Activated CD4-positive, alpha-beta T cell treated with anti-CD3 and anti-CD28 coated beads, Interleukin-2, amount 50 U/mL, for 24 hours (primary cell): ENCODE results near the gene DNAJC8.

Experiments
- DNase-seq, 2 donors: peaks; one replicate each; pipeline ENCODE4 v3.0.0-alpha.2; 2020; ENCODE audit warnings: low read depth in 1 of 2, low spot score in 1 of 2

The DNAJC8 gene

DNA sequence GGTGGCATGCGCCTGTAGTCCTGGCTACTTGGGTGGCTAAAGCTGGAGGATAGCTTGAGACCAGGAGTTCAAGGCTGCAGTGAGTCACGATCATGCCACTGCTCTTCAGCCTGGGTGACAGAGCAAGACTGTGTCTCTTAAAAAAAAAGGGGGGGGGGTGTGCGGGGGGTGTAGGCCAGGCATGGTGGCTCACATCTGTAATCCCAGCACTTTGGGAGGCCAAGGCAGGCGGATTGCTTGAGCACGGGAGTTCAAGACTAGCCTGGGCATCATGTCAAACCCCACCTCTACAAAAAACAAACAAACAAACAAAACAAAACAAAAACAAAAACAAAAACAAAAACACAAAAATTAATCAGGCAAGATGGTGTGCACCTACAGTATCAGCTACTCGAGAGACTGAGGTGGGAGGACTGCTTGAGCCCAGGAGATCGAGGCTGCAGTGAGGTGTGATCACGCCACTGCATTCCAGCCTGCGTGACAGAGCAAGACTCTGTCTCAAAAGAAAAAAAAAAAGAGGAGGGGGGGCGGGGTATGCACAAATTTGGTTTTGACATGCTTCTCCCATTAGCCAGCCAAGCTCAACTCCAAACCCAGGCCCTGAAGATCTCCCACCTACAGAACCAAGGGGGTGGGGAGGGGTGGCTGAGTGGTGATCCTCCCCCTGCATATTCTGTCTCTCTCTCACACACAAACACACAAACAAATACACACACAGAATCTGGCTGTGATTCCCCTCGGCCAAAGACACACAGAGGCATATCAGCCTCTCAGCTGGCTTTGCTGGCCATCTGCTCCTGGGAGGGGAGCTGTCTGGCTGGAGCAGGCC lies 59.5 kb downstream of the DNAJC8 start:
- DNase-seq: no peak

DNA sequence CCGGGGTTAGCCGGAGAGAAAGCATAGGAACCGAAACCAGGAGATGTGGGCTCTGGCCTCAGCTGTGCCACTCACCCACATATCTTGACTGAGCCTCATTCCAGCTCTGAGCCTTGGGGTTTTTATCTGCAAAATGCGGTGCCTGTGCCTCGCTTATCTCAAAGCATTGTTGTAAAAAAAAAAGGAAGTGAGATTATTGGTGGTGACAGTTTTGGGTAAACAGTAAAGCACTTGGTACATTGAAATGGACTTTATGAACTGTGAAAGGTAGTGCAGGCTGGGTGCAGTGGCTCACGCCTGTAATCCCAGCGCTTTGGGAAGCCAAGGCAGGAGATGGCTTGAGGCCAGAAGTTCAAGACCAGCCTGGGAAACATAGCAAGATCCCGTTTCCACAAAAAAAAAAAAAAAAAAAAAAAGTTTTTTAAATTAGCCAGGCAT lies 60.1 kb downstream of the DNAJC8 start:
- DNase-seq: no peak

- no peak for DNase-seq
Measured at GRCh38 chr1:28171246-28171645, 61.6 kb downstream of the DNAJC8 start.

GRCh38 chr1:28170001-28170596 lies 62.7 kb downstream of the DNAJC8 start:
- no peak for DNase-seq

DNA sequence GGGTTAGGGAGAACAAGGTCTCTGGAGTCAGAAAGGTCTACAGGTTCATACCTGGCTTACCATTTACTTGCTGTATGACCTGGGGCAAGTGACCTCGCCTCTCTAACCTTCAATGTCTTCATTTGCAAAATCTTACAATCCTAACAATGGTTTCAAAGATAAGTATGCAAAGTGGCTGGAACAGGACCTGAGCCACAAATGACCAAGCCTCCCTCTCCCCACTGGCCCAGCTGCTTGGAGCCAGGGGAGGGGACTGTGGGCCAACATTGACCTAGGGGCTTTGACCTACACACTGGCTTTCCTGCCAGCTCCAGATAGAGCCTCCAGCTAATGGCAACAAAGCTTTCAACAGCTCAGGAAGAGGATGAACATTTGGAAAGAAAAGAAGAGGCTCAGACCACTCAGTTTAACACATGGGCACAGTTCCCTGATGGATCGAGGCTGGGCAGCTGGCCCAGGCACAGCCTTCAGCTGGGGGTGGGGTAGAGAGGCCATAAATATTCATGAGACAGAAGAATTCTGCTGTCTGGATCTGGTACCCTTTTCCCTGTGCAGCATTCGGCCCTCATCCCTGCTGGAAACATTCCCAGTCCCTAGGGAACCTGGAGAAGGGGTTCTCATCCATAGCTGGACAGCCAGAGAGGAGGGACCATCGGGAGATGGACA lies 69.2 kb downstream of the DNAJC8 start:
- no peak for DNase-seq

- DNase-seq: no peak
Measured at GRCh38 chr1:28162151-28162550, 70.7 kb downstream of the DNAJC8 start.

DNA sequence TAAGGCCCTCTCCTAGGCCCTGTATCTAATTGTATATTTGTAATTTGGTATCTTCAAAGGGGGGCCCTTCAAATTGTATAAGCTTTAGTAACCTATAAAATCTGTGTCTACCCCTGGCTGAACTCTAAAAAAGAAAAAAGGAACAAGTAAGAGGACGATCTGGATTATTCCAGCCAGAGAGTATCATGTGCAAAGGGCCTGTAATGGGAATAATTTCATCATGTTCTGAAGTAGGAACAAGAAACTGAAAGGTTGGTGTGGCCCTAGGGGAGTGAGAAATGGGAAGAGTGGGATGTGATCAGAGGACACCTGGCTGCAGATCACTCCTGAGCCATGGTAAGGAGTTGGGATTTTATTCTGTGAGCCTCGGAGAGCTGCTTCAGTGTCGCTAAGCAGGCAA lies 71.1 kb downstream of the DNAJC8 start:
- DNase-seq: no peak

- no peak for DNase-seq
Measured at GRCh38 chr1:28160782-28161266, 72.0 kb downstream of the DNAJC8 start.

DNA sequence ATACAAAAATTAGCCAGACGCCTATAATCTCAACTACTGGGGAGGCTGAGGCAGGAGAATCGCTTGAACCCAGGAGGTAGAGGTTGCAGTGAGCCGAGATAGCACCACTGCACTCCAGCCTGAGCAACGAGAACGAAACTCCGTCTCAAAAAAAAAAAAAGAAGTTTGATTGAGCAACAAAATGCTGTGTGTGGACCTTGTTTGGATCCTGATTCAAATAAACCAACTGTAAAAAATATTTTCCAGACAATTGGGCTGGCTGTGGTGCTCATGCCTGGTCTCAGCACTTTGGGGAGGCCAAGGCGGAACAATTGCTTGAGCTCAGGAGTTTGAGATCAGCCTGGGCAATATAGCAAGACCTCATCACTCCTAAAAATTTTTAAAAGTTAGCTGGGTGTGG lies 73.1 kb downstream of the DNAJC8 start:
- DNase-seq: no peak

DNA sequence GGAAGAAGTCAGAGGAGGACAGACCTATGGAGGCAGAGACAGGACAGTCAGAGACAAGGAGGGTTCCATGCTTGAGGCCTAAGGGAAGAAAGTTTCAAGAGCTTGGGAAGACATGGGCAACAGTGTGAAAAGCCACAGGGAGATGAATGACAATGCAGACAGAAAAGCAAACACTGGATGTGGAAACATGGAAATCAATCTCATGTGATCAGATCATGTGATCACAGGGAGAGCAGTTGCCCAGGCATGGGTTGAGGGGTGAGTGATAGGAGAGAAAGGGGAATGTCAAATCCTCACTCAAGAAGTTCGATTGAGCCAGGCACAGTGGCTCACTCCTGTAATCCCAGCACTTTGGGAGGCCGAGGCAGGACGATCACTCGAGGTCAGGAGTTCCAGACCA lies 73.6 kb downstream of the DNAJC8 start:
- no peak for DNase-seq

DNA sequence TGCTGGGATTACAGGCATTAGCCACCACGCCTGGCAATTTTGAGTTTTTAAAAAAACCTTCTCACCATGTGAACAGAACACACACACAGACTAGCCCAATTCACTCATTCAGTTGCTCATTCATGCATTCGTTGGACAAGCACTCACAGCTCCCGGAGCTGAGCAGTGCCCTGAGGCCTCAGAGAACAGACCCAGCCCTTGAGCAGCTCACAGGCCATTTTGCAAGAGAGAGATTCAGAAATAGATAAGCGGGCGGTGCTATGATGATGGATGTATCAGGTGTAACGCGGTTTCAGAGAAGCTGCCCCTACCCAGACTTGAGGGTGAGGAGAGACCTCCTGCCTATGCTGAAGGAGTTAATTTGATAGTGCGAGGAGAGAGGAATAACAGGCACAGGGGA lies 74.9 kb downstream of the DNAJC8 start:
- DNase-seq: no peak

DNA sequence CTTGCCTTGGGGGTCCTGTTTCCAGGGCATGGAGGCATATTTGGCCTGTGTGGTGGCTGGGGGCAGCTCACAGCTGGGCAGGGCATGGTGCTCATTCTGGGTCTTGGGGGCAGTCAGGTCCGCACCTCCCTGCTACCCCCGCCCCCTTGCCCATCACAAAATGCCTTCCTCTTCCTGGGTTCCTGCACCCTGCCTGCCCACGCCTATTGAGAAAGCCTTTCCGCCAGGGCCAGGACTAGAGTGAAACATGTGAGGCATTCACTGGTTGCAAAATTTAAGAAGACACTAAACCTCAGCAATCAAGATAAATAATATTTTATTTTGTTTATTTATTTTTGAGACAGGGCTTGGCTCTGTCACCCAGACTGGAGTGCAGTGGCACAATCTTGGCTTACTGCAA lies 76.0 kb downstream of the DNAJC8 start:
- no peak for DNase-seq

DNA sequence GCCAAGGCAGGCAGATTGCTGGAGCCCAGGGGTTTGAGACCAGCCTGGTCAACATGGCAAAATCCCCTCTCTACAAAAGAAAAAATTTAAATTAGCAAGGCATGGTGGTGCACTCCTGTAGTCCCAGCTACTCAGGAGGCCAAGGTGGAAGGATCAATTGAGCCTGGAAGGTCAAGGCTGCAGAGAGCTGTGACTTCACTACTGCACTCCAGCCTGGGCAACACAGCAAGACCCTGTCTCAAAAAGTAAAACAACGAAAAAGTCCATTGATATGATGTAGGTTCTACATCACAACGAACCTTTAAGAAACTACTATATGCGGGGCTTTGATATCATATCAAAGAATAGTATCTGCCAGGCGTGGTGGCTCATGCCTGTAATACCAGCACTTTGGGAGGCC lies 77.2 kb downstream of the DNAJC8 start:
- no peak for DNase-seq

DNA sequence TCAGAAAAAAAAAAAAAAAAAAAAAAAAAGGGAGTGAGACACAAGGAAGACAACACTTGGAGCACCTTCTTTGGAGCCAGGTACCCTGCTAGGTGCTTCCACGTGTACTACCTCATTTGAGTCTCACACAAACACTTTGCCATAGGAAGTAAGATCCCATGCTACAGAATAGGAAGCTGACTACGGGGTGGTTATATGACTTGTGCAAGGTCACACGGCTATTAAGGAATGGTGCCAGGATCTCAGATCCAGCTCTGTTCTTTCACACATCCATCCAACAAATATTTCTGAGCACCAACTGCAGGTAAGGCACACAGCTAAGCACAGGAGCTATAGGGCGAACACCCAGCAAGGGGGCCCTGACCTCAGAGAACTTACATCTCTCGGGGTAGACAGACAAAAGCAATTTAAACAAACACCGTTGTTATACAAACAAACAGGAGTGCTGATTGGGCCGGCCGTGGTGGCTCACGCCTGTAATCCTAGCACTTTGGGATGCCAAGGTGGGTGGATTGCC lies 78.7 kb downstream of the DNAJC8 start:
- DNase-seq: no peak
